ENCODE results near the gene LARGE1.

LARGE1 gene

DNA sequence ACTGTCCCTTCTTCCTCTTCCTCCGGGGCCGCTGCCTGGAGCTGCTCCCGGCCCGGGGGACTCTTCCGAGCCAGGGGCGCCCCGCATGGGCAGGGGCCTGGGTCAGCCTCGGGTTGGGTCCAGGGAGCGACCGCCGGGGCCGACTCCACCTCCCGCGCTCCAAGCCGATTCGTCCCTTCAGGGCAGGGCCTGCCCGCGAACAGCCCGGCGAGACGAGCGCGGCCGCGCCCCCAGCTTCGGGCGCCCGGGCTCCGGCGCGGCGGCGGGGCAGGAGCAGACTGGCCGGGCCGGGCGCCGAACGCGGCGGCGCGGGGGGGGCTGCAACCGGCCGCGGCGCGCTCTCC is at the start of gene LARGE1:
Gene LARGE1 (minus strand): TSS at position 280 of the 344 bp plus-strand sequence.
- TF ChIP-seq, protein P1, sequence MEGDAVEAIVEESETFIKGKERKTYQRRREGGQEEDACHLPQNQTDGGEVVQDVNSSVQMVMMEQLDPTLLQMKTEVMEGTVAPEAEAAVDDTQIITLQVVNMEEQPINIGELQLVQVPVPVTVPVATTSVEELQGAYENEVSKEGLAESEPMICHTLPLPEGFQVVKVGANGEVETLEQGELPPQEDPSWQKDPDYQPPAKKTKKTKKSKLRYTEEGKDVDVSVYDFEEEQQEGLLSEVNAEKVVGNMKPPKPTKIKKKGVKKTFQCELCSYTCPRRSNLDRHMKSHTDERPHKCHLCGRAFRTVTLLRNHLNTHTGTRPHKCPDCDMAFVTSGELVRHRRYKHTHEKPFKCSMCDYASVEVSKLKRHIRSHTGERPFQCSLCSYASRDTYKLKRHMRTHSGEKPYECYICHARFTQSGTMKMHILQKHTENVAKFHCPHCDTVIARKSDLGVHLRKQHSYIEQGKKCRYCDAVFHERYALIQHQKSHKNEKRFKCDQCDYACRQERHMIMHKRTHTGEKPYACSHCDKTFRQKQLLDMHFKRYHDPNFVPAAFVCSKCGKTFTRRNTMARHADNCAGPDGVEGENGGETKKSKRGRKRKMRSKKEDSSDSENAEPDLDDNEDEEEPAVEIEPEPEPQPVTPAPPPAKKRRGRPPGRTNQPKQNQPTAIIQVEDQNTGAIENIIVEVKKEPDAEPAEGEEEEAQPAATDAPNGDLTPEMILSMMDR (IDR thresholded peaks at IDR 0.05; ENCODE audit: low read depth, low read length), result no peak
- H3K4me3 ChIP-seq (ENCODE audit: low read depth, low read length), result peak within 1 kb of the TSS; percentile 86

DNA sequence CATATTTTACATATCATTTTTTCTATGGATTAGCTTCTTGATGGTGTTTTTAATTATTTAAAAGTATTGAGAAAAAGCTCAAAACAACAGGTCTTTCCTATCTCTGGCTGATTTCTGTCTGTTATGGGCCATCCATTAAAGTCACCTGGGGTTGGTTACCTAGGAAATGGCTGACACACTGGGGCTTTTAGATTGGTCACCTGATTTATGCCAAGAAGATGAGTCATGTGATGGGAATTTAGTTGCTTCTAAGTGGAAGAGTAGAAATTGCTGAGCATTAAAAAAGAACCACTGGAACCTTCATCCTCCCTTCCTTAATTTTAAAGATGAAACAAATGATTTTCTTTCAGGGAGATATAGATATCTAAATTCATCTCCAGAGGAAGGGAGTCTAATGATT is 48.8 kb upstream of the LARGE1 start:
- TF ChIP-seq, protein P1 (IDR thresholded peaks at IDR 0.05; ENCODE audit: low read depth, low read length), result no peak
- H3K4me3 ChIP-seq (ENCODE audit: low read depth, low read length), result no peak overlapping the region

DNA sequence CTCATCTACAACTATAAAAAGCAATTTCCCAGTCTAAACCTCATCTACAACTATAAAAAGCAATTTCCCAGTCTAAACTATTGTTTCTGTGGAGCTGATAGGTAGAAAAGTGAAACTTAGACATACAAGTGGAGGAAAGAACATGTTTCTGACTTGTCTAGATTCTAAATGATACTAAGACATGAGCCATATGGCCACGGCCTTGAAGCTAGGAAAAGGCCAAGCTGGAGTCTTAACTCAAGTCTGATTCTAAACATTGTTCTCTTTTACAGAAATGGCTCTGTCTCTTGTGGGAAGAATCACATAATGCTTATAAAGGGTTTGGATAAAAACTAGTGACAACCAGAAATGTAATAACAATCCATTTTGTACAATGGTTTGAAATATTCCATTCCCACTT is 43.8 kb upstream of the LARGE1 start:
- no peak overlapping the region for H3K4me3 ChIP-seq (ENCODE audit: low read depth, low read length)
- TF ChIP-seq, protein P1 (IDR thresholded peaks at IDR 0.05; ENCODE audit: low read depth, low read length), result no peak

DNA sequence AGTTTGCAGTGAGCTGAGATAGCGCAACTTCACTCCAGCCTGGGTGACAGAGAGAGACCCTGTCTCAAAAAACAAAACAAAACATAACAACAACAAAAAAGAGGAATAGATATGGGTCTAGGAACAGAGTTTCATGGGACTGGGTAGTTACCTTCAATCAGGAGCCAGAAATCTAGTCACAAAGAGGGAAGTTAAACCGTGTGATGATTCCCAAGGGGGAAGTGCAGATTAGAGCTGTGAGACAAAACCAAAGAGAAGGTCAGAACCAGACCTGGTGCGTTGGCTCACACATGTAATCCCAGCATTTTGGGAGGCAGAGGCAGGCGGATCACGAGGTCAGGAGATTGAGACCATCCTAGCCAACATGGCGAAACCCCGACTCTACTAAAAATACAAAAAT is 42.1 kb upstream of the LARGE1 start:
- no peak overlapping the region for H3K4me3 ChIP-seq (ENCODE audit: low read depth, low read length)
- TF ChIP-seq, protein P1 (IDR thresholded peaks at IDR 0.05; ENCODE audit: low read depth, low read length), result no peak

DNA sequence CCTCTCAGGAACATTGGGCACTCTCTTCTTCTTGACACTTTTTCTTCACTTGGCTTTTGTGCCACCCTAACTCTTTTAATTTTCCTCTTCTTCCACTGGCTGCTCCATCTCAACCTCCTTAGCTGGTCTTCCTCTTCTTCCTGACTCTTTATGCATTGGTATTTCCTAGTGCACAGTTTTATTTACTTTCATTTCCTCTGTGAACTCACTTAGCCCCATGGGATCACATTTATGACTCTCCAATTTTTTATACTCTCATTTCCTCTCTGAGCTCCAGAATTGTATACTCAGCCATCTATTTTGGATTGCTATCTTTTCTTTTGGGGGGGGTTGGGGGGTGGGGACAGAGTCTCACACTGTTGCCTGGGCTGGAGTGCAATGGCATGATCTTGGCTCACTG is 38.5 kb upstream of the LARGE1 start:
- TF ChIP-seq, protein P1 (IDR thresholded peaks at IDR 0.05; ENCODE audit: low read depth, low read length), result no peak
- H3K4me3 ChIP-seq (ENCODE audit: low read depth, low read length), result no peak overlapping the region

DNA sequence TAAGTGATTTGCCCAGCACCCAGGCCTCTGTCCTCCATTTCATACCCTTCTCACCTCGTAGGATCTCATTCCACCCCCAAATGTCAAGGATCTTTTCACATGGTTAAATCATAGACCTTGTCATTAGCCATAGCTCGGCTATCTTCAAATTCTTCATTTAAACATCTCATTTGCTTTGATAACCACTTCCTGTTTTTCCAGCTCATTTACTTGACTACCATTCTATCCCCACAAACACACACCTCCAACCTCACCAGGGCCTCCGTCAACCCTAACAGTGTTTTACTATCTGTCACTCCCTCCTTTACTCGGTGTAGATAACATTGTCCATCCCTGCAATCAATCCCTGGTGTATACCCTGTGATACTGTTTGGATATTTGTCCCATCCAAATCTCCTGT is 36.8 kb upstream of the LARGE1 start:
- TF ChIP-seq, protein P1 (IDR thresholded peaks at IDR 0.05; ENCODE audit: low read depth, low read length), result no peak
- no peak overlapping the region for H3K4me3 ChIP-seq (ENCODE audit: low read depth, low read length)

DNA sequence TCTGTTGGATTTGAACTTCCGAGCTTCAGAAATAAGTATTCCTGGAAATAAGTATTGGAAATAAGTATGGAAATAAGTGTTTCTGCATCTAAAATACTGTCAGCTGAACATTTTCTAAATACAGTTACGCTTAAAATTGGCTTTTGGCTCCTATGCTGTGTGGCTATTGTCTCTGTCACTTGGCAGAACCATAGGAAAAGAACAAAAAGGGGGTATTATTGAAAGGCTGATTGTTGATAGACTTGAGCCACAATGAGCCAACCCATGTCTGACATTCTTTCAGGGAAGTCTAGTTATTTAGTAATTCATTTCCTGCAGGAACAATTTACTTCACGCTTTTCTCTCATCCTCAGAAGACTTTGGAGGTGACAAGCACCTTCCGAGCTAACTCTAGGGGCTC is 32.5 kb upstream of the LARGE1 start:
- H3K4me3 ChIP-seq (ENCODE audit: low read depth, low read length), result no peak overlapping the region
- TF ChIP-seq, protein P1 (IDR thresholded peaks at IDR 0.05; ENCODE audit: low read depth, low read length), result no peak
